Vagina (tissue), 2 donors: ENCODE data around the gene RALGPS2.

Experiments
- CTCF ChIP-seq, 3 experiments: fragments of 450-650 bp in 2 of 3; fragments of 200-600 bp in 1 of 3; sonication (generic) in 1 of 3; IDR thresholded peaks; one replicate each; pipeline ENCODE4 v1.5.1; 2017 to 2019; ENCODE audit warnings: antibody characterized with exemption in 3 of 3, mild to moderate bottlenecking in 2 of 3, moderate library complexity in 2 of 3
- POLR2A ChIP-seq, 2 donors: fragments of 450-650 bp; IDR thresholded peaks; one replicate each; pipeline ENCODE4 v1.6.1; 2017; ENCODE audit warnings: antibody characterized with exemption in 2 of 2, mild to moderate bottlenecking in 2 of 2, moderate library complexity in 2 of 2
- POLR2AphosphoS5 ChIP-seq, 2 donors: sonication (generic); formaldehyde crosslinking; IDR thresholded peaks; one replicate each; pipeline ENCODE4 v1.9.0; 2017; ENCODE audit warnings: antibody characterized with exemption in 2 of 2, mild to moderate bottlenecking in 2 of 2, low read depth in 1 of 2; ENCODE audit not compliant: insufficient read depth in 1 of 2

GRCh38 chr1:178867670-178868069 lies 142.6 kb downstream of the RALGPS2 start:
- TF ChIP-seq CTCF (IDR thresholded peaks at IDR 0.05) (no peak), POLR2AphosphoS5 (IDR thresholded peaks at IDR 0.05; ENCODE audit: insufficient read depth in 1 of 2, low read depth in 1 of 2) (no peak), POLR2A (IDR thresholded peaks at IDR 0.05) (no peak)
